ENCODE results near the gene TP53BP1. TPM values are rescaled to one million over a fixed set of nuclear protein-coding genes. Genes with fewer than 3 reads are reported as not detected.
"Not testable (repeated sequence)": the region's sequence is repeated elsewhere in the genome, so short reads cannot be mapped to it uniquely, and the experiment has no call there.

The TP53BP1 gene
- total RNA-seq, 1 donor from 2014 or later, result 32.0 TPM

DNA sequence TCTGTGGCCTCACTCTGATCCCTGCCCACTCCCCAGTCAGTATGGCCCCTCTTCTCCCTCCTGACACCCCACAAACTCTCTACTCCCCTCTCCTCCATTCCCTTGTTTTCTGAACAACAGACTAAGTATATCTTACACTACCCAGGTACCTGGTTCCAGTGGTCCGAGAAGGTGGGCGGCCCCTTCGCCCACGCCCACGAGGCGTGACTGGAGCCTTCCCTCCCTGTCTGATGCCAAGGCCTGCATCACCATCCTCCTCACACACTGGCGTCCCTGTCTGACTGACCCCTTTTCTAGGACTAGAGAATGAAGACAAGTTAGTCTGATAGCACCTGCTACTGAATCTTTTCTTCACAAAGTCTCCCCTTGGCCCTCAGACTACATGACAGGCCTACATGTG lies 72.1 kb downstream of the TP53BP1 start:
- intact Hi-C loops (cut with micrococcal nuclease), result no loop called here

DNA sequence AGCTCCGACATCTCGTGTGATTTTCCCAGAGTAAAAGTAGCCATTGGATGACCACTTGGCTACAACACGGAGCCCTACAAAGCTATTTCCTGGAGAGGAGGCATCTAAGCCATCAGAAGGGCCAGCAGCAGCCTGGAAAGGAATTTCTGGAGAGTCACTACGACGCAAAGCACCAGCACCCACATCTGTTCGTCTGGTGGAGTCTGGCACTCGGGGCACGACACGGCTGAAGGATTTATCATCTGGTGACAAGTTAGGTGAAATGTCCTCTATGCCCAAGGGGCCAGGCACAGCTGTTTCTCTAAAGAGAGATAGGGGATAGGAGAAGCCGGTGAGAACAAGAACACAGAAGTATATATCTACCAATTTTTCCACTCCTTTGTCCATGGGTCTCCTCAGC lies 72.5 kb downstream of the TP53BP1 start:
- intact Hi-C loops (cut with micrococcal nuclease), result no loop called here

DNA sequence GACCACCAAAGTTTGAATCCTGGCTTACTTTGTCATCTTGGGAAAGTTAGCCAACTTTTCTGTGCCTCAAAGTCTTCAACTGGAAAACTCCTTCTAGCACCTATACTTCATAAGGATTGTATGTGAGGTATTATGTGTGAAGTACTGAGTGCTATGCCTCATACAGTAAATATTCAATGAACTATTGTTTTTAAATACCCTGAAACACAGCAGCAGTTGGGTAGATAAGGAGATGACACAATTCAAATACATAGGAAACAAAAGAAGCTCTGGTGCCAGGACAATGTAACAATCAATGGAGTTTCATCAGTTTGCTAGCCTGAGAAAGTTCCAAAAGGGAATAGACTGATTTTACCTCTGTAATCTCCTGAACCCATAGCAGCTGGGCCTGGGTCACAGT lies 78.8 kb downstream of the TP53BP1 start:
- intact Hi-C loops (cut with micrococcal nuclease), result no loop called here

GRCh38 chr15:43412096-43412495 lies 80.9 kb downstream of the TP53BP1 start:
- intact Hi-C loops (cut with micrococcal nuclease), result no loop called here

DNA sequence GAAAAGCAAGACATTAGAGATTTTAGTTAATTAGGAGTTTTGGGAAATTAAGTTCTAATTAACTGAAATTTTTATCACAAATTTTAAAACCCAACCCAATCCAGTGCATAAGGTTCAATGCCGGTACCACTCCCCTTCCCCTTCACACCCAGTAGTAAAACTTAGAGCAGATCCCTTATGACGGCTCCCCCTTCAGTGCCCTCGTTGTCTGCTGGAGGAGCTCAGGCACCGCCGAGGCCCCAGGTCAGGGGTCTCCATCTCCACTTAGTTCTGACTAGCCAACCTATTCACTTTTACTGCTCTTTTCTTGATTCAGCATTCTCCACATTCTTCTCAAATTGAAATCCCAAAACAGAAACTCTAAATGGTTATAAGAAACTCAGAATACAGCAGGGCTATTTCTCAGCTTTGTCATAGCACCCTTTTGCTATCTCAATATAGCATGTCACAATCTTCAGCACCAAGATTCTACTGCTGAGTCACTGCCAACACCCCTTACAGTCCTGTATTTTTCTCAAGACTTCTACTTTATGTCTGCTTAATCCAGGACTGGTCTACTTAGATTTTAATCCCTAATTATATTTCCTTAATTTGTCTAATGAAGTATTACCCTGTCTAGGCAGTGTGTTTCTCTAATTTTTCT lies 82.3 kb downstream of the TP53BP1 start:
- intact Hi-C loops (cut with micrococcal nuclease), result no loop called here

- intact Hi-C loops (cut with micrococcal nuclease), result no loop called here
These were observed 84.2 kb downstream of the TP53BP1 start for GRCh38 chr15:43408789-43409188.

- intact Hi-C loops (cut with micrococcal nuclease), result no loop called here
These were observed 86.1 kb downstream of the TP53BP1 start for GRCh38 chr15:43406808-43407207.

- intact Hi-C loops (cut with micrococcal nuclease), result no loop called here
These were observed 86.8 kb downstream of the TP53BP1 start for GRCh38 chr15:43406189-43406588.

DNA sequence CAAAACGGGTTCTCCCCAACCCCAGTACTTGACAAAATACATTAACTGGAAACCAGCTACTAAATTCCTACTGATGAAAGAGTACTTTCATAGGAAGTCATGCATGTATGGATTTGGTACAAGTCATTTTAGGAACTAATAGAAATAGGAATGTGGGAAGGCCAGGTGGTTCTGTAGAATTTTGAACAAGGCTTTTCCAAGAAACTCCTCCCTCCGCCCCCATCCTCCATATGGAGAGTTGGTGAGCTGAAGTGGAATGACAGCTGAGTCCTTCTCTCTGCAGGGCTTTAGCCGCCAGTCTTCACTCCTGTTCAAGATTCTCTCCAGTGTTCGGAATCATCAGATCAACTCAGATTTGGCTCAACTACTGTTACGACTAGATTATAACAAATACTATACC lies 88.8 kb downstream of the TP53BP1 start:
- intact Hi-C loops (cut with micrococcal nuclease), result no loop called here

DNA sequence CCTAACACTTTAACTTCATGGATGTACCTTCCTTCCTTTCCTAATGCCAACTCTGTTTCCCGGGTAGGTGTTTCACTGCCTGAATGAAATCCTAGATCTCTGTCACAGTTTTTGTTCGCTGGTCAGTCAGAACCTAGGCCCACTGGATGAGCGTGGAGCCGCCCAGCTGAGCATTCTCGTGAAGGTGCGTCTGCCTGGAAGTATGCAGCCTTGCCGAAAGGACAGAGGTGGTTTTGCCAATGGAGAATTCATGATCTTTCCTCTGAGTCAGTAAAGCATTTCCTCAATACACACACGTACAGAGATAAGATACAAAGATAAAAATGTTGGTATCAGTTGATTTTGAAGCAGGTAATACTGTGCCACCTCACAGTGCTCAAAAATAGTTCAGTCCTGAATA lies 89.3 kb downstream of the TP53BP1 start:
- intact Hi-C loops (cut with micrococcal nuclease), result no loop called here

GRCh38 chr15:43402255-43402654 lies 90.7 kb downstream of the TP53BP1 start:
- intact Hi-C loops (cut with micrococcal nuclease), result no loop called here

GRCh38 chr15:43393592-43393991 lies 99.4 kb downstream of the TP53BP1 start:
- intact Hi-C loops (cut with micrococcal nuclease), result not testable (repeated sequence)

GRCh38 chr15:43390723-43391122 lies 102.2 kb downstream of the TP53BP1 start:
- intact Hi-C loops (cut with micrococcal nuclease), result no loop called here

DNA sequence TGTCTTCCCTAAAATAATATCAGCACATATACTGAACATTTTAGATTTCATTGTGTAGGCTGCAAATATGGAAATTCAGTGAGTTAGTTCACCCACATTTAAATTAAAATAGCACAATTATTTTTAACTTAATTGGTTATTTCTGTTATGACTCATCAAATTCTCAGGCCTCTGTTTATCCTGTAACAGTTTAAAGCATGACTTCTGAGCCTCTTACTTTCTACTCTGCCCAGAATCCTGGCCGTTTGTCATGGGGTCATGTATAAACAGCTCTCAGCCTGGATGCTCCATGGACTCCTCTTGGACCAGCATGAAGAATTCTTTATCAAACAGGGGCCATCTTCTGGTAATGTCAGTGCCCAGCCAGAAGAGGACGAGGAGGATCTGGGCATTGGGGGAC lies 109.9 kb downstream of the TP53BP1 start:
- intact Hi-C loops (cut with micrococcal nuclease), result no loop called here

DNA sequence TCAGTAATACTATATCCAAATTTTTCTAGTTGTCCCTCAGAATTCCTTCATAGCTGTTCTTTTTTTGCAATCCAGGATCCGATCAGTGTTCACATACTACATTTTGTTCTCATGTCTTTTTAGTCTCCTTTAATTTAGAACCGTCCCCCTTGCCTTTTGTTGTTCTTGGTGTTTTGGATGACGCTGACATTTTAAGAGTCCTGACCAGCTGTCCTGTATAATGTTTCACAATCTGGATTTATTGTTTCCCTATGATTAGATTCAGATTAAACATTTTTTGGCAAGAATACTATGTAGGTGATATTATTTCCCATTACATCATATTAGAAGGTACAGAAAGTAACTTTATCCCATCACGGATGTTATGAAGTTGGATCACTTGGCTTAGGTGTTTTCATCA lies 110.6 kb downstream of the TP53BP1 start:
- intact Hi-C loops (cut with micrococcal nuclease), result no loop called here

DNA sequence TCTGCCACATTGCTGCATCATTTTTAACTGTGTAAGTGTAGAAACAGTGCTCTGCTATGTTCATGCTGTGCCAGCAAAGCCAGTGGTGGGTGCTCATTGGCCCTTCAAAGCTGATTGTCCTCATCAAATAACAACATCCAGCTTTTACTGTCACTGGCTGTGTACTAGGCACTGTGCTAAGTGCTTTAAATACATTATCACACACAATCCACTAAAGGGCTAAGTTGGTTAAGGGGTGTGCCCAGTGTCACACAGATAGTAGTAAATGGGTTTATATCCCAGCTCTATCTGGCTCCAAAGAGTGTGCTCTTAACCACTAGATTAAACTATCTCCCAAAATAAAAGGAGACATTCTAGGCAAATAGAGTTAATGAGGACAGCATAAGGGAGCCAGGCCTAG lies 114.4 kb downstream of the TP53BP1 start:
- intact Hi-C loops (cut with micrococcal nuclease), result loop anchor here (10.0 kb wide), 1 partner anchor 366 kb away; the partner anchor contains the start of gene PDIA3

DNA sequence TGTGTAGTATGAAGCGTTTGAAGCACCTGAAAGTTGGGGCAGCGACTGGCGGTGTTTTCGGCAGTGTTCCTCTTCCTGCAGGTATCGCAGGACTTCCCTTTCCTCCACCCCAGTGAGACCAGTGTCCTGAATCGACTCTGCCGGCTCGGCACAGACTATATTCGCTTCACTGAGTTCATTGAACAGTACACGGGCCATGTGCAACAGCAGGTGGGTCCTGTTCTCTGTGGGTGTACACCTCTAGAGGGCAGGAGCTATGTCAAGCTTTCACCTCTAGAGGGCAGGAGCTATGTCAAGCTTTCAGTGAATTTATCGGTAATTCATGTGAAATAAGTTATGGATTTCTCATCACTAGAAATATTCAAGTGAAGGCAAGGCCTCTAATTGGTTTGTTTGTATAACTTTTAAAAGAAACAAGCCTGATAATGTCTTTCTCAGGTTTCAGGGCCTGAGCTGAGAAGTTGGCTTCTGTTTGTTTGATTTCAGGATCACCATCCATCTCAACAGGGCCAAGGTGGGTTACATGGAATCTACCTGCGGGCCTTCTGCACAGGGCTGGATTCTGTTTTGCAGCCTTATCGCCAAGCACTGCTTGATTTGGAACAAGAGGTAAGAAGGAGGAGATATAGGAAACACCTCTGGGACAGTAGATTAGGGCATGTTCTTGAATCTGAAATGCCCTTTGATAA lies 116.8 kb downstream of the TP53BP1 start:
- intact Hi-C loops (cut with micrococcal nuclease), result loop anchor here (1.0 to 10.0 kb wide), 2 partner anchors 65 to 369 kb away; partner anchors contain the start of gene PDIA3

DNA sequence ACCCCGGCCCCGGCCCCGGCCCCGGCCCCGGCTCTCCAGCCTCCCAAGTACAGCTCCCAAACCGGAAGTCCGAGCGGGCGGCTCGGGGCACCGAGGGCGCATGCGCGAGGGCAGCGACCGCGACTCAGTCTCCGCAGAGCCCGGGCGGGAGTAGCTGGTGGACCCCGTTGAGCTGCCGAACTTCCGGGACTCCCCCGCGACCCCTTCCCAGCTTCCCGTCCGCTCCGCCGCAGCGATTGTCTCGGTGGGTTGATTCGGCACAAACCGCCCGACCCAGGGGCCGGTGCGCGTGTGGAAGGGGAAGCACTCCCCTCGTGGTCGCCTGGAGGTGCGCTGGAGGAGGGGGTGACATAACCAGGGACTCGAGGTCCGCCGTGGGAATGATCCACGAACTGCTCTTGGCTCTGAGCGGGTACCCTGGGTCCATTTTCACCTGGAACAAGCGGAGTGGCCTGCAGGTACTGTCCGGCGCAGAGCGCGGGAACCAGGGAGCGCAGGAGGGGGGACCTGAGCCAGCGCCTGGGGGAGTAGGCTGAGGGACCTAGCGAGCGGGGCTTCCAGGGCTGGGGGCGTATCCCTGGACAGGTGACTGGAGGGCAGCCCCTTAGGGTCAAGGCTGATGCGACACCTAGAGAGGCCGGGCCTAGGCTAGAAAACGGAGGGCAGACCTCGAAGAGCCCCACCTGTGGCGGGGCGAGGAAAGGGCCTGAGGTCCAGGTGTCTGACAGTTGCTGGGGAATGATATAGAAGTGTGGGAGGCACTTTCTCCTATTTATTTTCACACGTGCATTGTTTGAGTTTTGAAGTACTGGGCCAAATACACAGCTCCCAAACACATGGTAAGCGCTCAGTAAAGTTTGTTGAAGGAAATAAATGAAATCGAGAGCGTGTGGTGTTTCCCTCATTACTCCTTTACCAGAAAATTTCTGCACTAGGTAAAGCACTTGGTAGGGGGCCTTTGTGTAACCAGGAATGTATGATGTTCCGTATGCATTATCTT lies 121.7 kb downstream of the TP53BP1 start, which contains the start of the genes TUBGCP4 and ZSCAN29:
Gene TUBGCP4, plus strand, starts transcription at position 127 of the 1,000 bp plus-strand sequence. Its CDS starts 254 bp downstream, at position 381.
Gene ZSCAN29, minus strand, starts transcription at position 69 of the 1,000 bp plus-strand sequence. CDS start 1,130 bp downstream, outside the sequence.
- intact Hi-C loops (cut with micrococcal nuclease), result loop anchor here (1.0 to 10.0 kb wide), 4 partner anchors 41 to 374 kb away; partner anchors contain the start of genes CCNDBP1, LCMT2 and PDIA3

- intact Hi-C loops (cut with micrococcal nuclease), result loop anchor here (10.0 kb wide), 1 partner anchor 374 kb away; the partner anchor contains the start of gene PDIA3
These were observed 122.5 kb downstream of the TP53BP1 start for GRCh38 chr15:43370310-43370974.

- intact Hi-C loops (cut with micrococcal nuclease), result no loop called here
These were observed 131.5 kb downstream of the TP53BP1 start for GRCh38 chr15:43361313-43361903.
